Limb (tissue), 2 donors: ENCODE measurements around the gene OR5C1.
"Not testable (repeated sequence)": the region's sequence is repeated elsewhere in the genome, so short reads cannot be mapped to it uniquely, and the experiment has no call there.

ENCODE experiments used
- DNase-seq, 2 donors: peaks; one replicate each; pipeline ENCODE4 v3.0.0-alpha.2; 2016; ENCODE audit errors: extremely low spot score in 2 of 2

Gene OR5C1

GRCh38 chr9:122788831-122789230, at the start of gene OR5C1:
Gene OR5C1, plus strand, starts transcription at chr9:122788933. Its CDS starts 0 bp downstream, at chr9:122788933.
- no peak for DNase-seq

- no peak for DNase-seq
These were observed 46.7 kb upstream of the OR5C1 start, which contains the start of gene OR1L6 for GRCh38 chr9:122742003-122742402. Gene OR1L6, plus strand, starts transcription at chr9:122742303. Its CDS starts 7,545 bp downstream, at chr9:122749848.

- DNase-seq, result no peak
These were observed 33.9 kb upstream of the OR5C1 start for GRCh38 chr9:122754825-122755224.

GRCh38 chr9:122767817-122768216, 20.9 kb upstream of the OR5C1 start:
- DNase-seq, result no peak

- DNase-seq, result no peak
These were observed 11.7 kb upstream of the OR5C1 start for GRCh38 chr9:122777052-122777451.

GRCh38 chr9:122777935-122778627, 10.7 kb upstream of the OR5C1 start:
- no peak for DNase-seq

GRCh38 chr9:122779181-122779580, 9.6 kb upstream of the OR5C1 start:
- DNase-seq, result no peak

GRCh38 chr9:122780026-122780425, 8.7 kb upstream of the OR5C1 start:
- DNase-seq, result no peak

GRCh38 chr9:122781671-122782070, 7.1 kb upstream of the OR5C1 start:
- no peak for DNase-seq

GRCh38 chr9:122785269-122785668, 3.5 kb upstream of the OR5C1 start:
- DNase-seq, result no peak

- DNase-seq, result no peak
These were observed 2.4 kb upstream of the OR5C1 start for GRCh38 chr9:122786338-122786737.

- no peak for DNase-seq
These were observed 718 bp downstream of the OR5C1 start for GRCh38 chr9:122789256-122790046.

- DNase-seq, result no peak
These were observed 3.3 kb downstream of the OR5C1 start for GRCh38 chr9:122791872-122792669.

GRCh38 chr9:122797316-122798063, 8.8 kb downstream of the OR5C1 start:
- DNase-seq, result no peak

GRCh38 chr9:122800066-122801060, 11.6 kb downstream of the OR5C1 start, which contains the start of gene OR1K1:
Gene OR1K1, plus strand, starts transcription at chr9:122800123. Its CDS starts 0 bp downstream, at chr9:122800123.
- DNase-seq, result no peak

GRCh38 chr9:122806661-122807060, 17.9 kb downstream of the OR5C1 start:
- DNase-seq, result no peak

GRCh38 chr9:122807271-122807900, 18.7 kb downstream of the OR5C1 start:
- no peak for DNase-seq

- no peak for DNase-seq
These were observed 19.4 kb downstream of the OR5C1 start for GRCh38 chr9:122808141-122808540.

GRCh38 chr9:122809261-122809660, 20.5 kb downstream of the OR5C1 start:
- DNase-seq, result not testable (repeated sequence)
